Nephron progenitor cell (in vitro differentiated cells): ENCODE results near the gene PCDHGA2.
A peak's percentile ranks its signal among the peaks of the same experiment; 100 is the strongest.

Experiments used
- DNase-seq: peaks from one replicate; pipeline ENCODE4 v3.0.0; 2021
- H3K27ac Mint-ChIP-seq: 2 replicates; pipeline ENCODE4 v1.8.0; 2021; ENCODE audit warnings: mild to moderate bottlenecking, moderate library complexity, mixed read lengths
- H3K27me3 Mint-ChIP-seq: 2 replicates; pipeline ENCODE4 v1.8.0; 2021; ENCODE audit warnings: mild to moderate bottlenecking, low read depth, mixed read lengths; ENCODE audit not compliant: poor library complexity
- H3K36me3 Mint-ChIP-seq: 2 replicates; pipeline ENCODE4 v1.8.0; 2021; ENCODE audit warnings: low read depth, mixed read lengths
- H3K4me1 Mint-ChIP-seq: 2 replicates; pipeline ENCODE4 v1.8.0; 2021; ENCODE audit warnings: mixed read lengths
- H3K4me3 Mint-ChIP-seq: 2 replicates; pipeline ENCODE4 v1.8.0; 2021; ENCODE audit warnings: mild to moderate bottlenecking, moderate library complexity, mixed read lengths
- H3K9me3 Mint-ChIP-seq: 2 replicates; pipeline ENCODE4 v1.8.0; 2021; ENCODE audit warnings: mild to moderate bottlenecking, moderate library complexity, mixed read lengths
- CTCF ChIP-seq: fragments of 200-600 bp; sonication (generic); IDR thresholded peaks from 2 replicates; pipeline ENCODE4 v1.5.0; 2021; ENCODE audit warnings: antibody characterized with exemption

Gene PCDHGA2

GRCh38 chr5:141355641-141356040 is 17.1 kb downstream of the PCDHGA2 start:
- TF ChIP-seq CTCF = no peak
- H3K4me3 Mint-ChIP-seq = no peak overlapping the region
- H3K36me3 Mint-ChIP-seq = peaks cover 46% of the 10 kb centered on the region
- DNase-seq = no peak
- H3K27me3 Mint-ChIP-seq = no peaks in the 10 kb centered on the region
- no peaks in the 10 kb centered on the region for H3K4me1 Mint-ChIP-seq
- H3K9me3 Mint-ChIP-seq = peaks cover 91% of the 10 kb centered on the region
- no peak overlapping the region for H3K27ac Mint-ChIP-seq

GRCh38 chr5:141356133-141356532 is 17.6 kb downstream of the PCDHGA2 start:
- Mint-ChIP-seq H3K27ac (no peak overlapping the region), H3K27me3 (no peaks in the 10 kb centered on the region), H3K4me3 (no peak overlapping the region), H3K9me3 (peaks cover 91% of the 10 kb centered on the region), H3K4me1 (no peaks in the 10 kb centered on the region), H3K36me3 (peaks cover 51% of the 10 kb centered on the region)
- DNase-seq = no peak
- TF ChIP-seq CTCF = no peak

- Mint-ChIP-seq H3K36me3 (peaks cover 55% of the 10 kb centered on the region), H3K4me1 (no peaks in the 10 kb centered on the region), H3K4me3 (no peak overlapping the region)
Observed at GRCh38 chr5:141356950-141357349, 18.4 kb downstream of the PCDHGA2 start.

GRCh38 chr5:141359790-141360426 is 21.3 kb downstream of the PCDHGA2 start, which contains the start of gene PCDHGB2:
Gene PCDHGB2 (plus strand): TSS chr5:141359994. CDS start chr5:141360136, 142 bp downstream.
- Mint-ChIP-seq H3K4me3 (peak within 1 kb of the TSS; percentile 28), H3K4me1 (no peaks in the 10 kb centered on the region), H3K27ac (peak within 1 kb of the TSS; percentile 36), H3K9me3 (peaks cover 92% of the 10 kb centered on the region), H3K27me3 (no peaks in the 10 kb centered on the region), H3K36me3 (peaks cover 57% of the 10 kb centered on the region)
- no peak for DNase-seq
- peak; percentile 15 for TF ChIP-seq CTCF

More at GRCh38 chr5:141356950-141357349, 18.4 kb downstream of the PCDHGA2 start:
- no peak for TF ChIP-seq CTCF
- Mint-ChIP-seq H3K9me3 (peaks cover 92% of the 10 kb centered on the region), H3K27ac (no peak overlapping the region), H3K27me3 (no peaks in the 10 kb centered on the region)
- DNase-seq = no peak

GRCh38 chr5:141360685-141361084 is 22.1 kb downstream of the PCDHGA2 start:
- no peak for DNase-seq
- Mint-ChIP-seq H3K9me3 (peaks cover 92% of the 10 kb centered on the region), H3K27me3 (no peaks in the 10 kb centered on the region), H3K36me3 (peaks cover 60% of the 10 kb centered on the region), H3K27ac (peak overlapping the region; percentile 36), H3K4me3 (no peak overlapping the region), H3K4me1 (no peaks in the 10 kb centered on the region)
- no peak for TF ChIP-seq CTCF

- peaks cover 50% of the 10 kb centered on the region for H3K36me3 Mint-ChIP-seq
Observed at GRCh38 chr5:141362719-141363118, 24.2 kb downstream of the PCDHGA2 start.

More at GRCh38 chr5:141362719-141363118, 24.2 kb downstream of the PCDHGA2 start:
- Mint-ChIP-seq H3K4me3 (no peak overlapping the region), H3K27ac (no peak overlapping the region), H3K27me3 (no peaks in the 10 kb centered on the region), H3K9me3 (peaks cover 93% of the 10 kb centered on the region), H3K4me1 (no peaks in the 10 kb centered on the region)
- no peak for TF ChIP-seq CTCF
- no peak for DNase-seq
